DND-41 (cell line): Measurements from ENCODE around the gene EREG.

Experiments used
- ATAC-seq: fragments of 200-7000 bp; cut with Tn5 transposase; 3 replicates; pipeline ENCODE4 v1.9.1; 2021; ENCODE audit warnings: low read depth; ENCODE audit not compliant: insufficient read depth
- DNase-seq: peaks from one replicate; pipeline ENCODE4 v3.0.0-alpha.2; 2020
- H2AFZ ChIP-seq: 2 replicates; pipeline ENCODE4 v1.6.0; 2012; ENCODE audit warnings: low read depth, low read length
- H3K27ac ChIP-seq: 2 replicates; pipeline ENCODE4 v1.5.1; 2012; ENCODE audit warnings: low read length, inconsistent platforms
- H3K27me3 ChIP-seq: fragments of 200-600 bp; sonication (generic); 2 replicates; pipeline ENCODE4 v1.6.0; 2012; ENCODE audit warnings: low read length, mild to moderate bottlenecking, inconsistent platforms; ENCODE audit not compliant: insufficient read depth, poor library complexity
- H3K36me3 ChIP-seq: 2 replicates; pipeline ENCODE4 v1.5.1; 2012; ENCODE audit warnings: low read length, inconsistent platforms; ENCODE audit not compliant: insufficient read depth
- H3K4me1 ChIP-seq: 2 replicates; pipeline ENCODE4 v1.5.1; 2012; ENCODE audit warnings: mild to moderate bottlenecking, low read length; ENCODE audit not compliant: insufficient read depth
- H3K4me2 ChIP-seq: 2 replicates; pipeline ENCODE4 v1.6.0; 2012; ENCODE audit warnings: mild to moderate bottlenecking, moderate library complexity, low read length, inconsistent platforms; ENCODE audit not compliant: insufficient read depth
- H3K4me3 ChIP-seq, 2 experiments: fragments of 200-600 bp in 1 of 2; shearing (Covaris generic) in 1 of 2; 2 replicates each; pipeline ENCODE4 v1.5.1; 2012 to 2016; ENCODE audit warnings: inconsistent platforms in 2 of 2, low read length in 2 of 2, mild to moderate bottlenecking in 2 of 2, low read depth in 1 of 2, moderate library complexity in 1 of 2
- H3K79me2 ChIP-seq: 2 replicates; pipeline ENCODE4 v1.6.0; 2012; ENCODE audit warnings: low read length, inconsistent platforms; ENCODE audit not compliant: insufficient read depth
- H3K9ac ChIP-seq: 2 replicates; pipeline ENCODE4 v1.6.0; 2012; ENCODE audit warnings: low read depth, mild to moderate bottlenecking, inconsistent platforms, low read length, moderate library complexity
- H3K9me3 ChIP-seq: 2 replicates; pipeline ENCODE4 v1.5.1; 2012; ENCODE audit warnings: low read length, moderate library complexity, mild to moderate bottlenecking, inconsistent platforms; ENCODE audit not compliant: insufficient read depth, severe bottlenecking
- H4K20me1 ChIP-seq: 2 replicates; pipeline ENCODE4 v1.6.0; 2012; ENCODE audit warnings: low read length; ENCODE audit not compliant: insufficient read depth
- CTCF ChIP-seq: IDR thresholded peaks from 2 replicates; pipeline ENCODE4 v1.5.1; 2012; ENCODE audit warnings: borderline replicate concordance, low read length, moderate library complexity, mild to moderate bottlenecking; ENCODE audit not compliant: poor library complexity, severe bottlenecking; ENCODE audit errors: extremely low read depth
- EZH2 ChIP-seq: IDR thresholded peaks from 3 replicates; pipeline ENCODE4 v1.6.1; 2012; ENCODE audit warnings: borderline replicate concordance, low read depth, mild to moderate bottlenecking, moderate library complexity, low read length, inconsistent platforms; ENCODE audit not compliant: severe bottlenecking

The EREG gene

GRCh38 chr4:74344031-74344430 lies 20.9 kb upstream of the EREG start:
- Histone ChIP-seq H4K20me1 (no peaks in the 10 kb centered on the region), H3K36me3 (no peaks in the 10 kb centered on the region), H3K4me2 (no peak overlapping the region), H3K27ac (no peak overlapping the region), H3K9me3 (peaks cover 9% of the 10 kb centered on the region), H3K4me3 (no peak overlapping the region), H3K9ac (no peak overlapping the region), H3K79me2 (no peaks in the 10 kb centered on the region), H3K27me3 (no peaks in the 10 kb centered on the region), H3K4me1 (no peaks in the 10 kb centered on the region), H2AFZ (no peak overlapping the region)
- no peak for DNase-seq
- TF ChIP-seq CTCF = no peak
- TF ChIP-seq EZH2 = no peak
- no peak for ATAC-seq

DNA sequence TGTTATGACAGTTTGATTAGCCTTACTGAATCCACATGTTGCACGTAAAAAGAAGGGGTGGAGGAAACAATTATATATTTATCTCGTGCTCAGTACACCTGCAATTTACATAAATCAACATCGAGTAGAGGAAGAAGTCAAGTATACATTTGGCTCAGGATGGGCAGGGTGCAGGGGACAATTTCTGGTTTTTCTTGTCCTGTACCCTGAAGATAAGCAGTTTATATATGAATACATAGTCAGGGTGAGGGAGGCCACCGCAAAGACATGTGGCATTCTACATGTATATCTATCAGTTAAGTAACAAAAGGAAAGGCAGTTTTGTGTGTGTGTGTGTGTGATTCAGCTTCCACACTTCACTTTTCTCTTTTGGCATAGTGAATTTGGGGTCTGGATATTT lies 11.1 kb upstream of the EREG start:
- no peak overlapping the region for H2AFZ ChIP-seq
- no peak overlapping the region for H3K4me3 ChIP-seq
- H3K4me2 ChIP-seq = no peak overlapping the region
- H4K20me1 ChIP-seq = no peaks in the 10 kb centered on the region
- no peaks in the 10 kb centered on the region for H3K9me3 ChIP-seq
- TF ChIP-seq EZH2 = no peak
- TF ChIP-seq CTCF = no peak
- H3K27me3 ChIP-seq = no peaks in the 10 kb centered on the region
- DNase-seq (no peak), ATAC-seq (no peak)
- H3K27ac ChIP-seq = no peak overlapping the region
- no peak overlapping the region for H3K9ac ChIP-seq
- H3K36me3 ChIP-seq = no peaks in the 10 kb centered on the region
- H3K4me1 ChIP-seq = no peaks in the 10 kb centered on the region
- no peaks in the 10 kb centered on the region for H3K79me2 ChIP-seq

DNA sequence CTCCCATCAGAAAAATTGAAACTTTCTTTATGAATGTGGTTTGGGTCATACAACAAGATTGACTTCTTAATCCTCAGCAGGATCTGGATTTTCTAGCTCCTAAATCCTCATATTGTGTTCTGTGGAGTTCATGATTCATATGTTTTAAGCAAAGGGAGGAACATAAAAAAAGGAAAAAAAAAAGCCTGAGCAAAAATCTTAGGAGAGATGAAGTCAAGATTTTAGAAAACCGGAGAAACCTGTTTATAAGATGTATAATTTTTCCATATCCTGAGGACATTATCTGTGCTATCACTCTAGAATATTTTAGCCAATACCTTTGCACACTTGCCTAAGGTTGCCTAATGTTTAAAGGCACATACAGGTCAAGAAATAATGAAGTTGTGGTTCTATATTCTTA lies 7.0 kb upstream of the EREG start:
- Histone ChIP-seq H3K79me2 (no peaks in the 10 kb centered on the region), H3K9ac (no peak overlapping the region), H3K4me3 (no peak overlapping the region), H3K4me1 (no peaks in the 10 kb centered on the region), H3K27me3 (no peaks in the 10 kb centered on the region), H4K20me1 (no peaks in the 10 kb centered on the region), H3K9me3 (no peaks in the 10 kb centered on the region), H3K36me3 (no peaks in the 10 kb centered on the region), H2AFZ (no peak overlapping the region), H3K4me2 (no peak overlapping the region), H3K27ac (no peak overlapping the region)
- no peak for ATAC-seq
- no peak for TF ChIP-seq CTCF
- no peak for TF ChIP-seq EZH2
- no peak for DNase-seq

GRCh38 chr4:74361671-74362070 lies 3.3 kb upstream of the EREG start:
- Histone ChIP-seq H3K27ac (no peak overlapping the region), H3K4me1 (no peaks in the 10 kb centered on the region), H4K20me1 (no peaks in the 10 kb centered on the region), H3K4me3 (no peak overlapping the region), H2AFZ (no peak overlapping the region), H3K9me3 (no peaks in the 10 kb centered on the region), H3K36me3 (no peaks in the 10 kb centered on the region), H3K9ac (no peak overlapping the region), H3K79me2 (no peaks in the 10 kb centered on the region), H3K4me2 (no peak overlapping the region), H3K27me3 (no peaks in the 10 kb centered on the region)
- DNase-seq = no peak
- TF ChIP-seq EZH2 (no peak), CTCF (no peak)
- no peak for ATAC-seq
